NK-92 treated with Interleukin-12 subunit alpha and Interleukin-12 subunit beta, amount 100 ng/mL, for 24 hours (cell line): ENCODE results near the gene EYA3.
A peak's percentile ranks its signal among the peaks of the same experiment; 100 is the strongest.

Source experiments
- DNase-seq: peaks from one replicate; lab custom pipeline; 2025; lab: John Stamatoyannopoulos, UW

Gene EYA3

GRCh38 chr1:28070725-28071593, 17.5 kb downstream of the EYA3 start:
- no peak for DNase-seq

- DNase-seq, result no peak
Measured at GRCh38 chr1:28067523-28068090, 20.8 kb downstream of the EYA3 start.

- no peak for DNase-seq
Measured at GRCh38 chr1:28066393-28067154, 21.8 kb downstream of the EYA3 start.

- no peak for DNase-seq
Measured at GRCh38 chr1:28064064-28064463, 24.3 kb downstream of the EYA3 start.

GRCh38 chr1:28062806-28063205, 25.6 kb downstream of the EYA3 start:
- peak; percentile 26 for DNase-seq

GRCh38 chr1:28058971-28059878, 29.2 kb downstream of the EYA3 start:
- DNase-seq, result no peak

GRCh38 chr1:28058168-28058567, 30.2 kb downstream of the EYA3 start:
- DNase-seq, result no peak

GRCh38 chr1:28056129-28056925, 32.1 kb downstream of the EYA3 start:
- DNase-seq, result peak; percentile 65

- no peak for DNase-seq
Measured at GRCh38 chr1:28050776-28051175, 37.6 kb downstream of the EYA3 start.

- DNase-seq, result no peak
Measured at GRCh38 chr1:28046716-28047115, 41.7 kb downstream of the EYA3 start.

GRCh38 chr1:28045777-28046176, 42.6 kb downstream of the EYA3 start:
- DNase-seq, result no peak

- no peak for DNase-seq
Measured at GRCh38 chr1:28044399-28044798, 44.0 kb downstream of the EYA3 start.

GRCh38 chr1:28039341-28039740, 49.1 kb downstream of the EYA3 start:
- DNase-seq, result no peak

GRCh38 chr1:28037946-28038345, 50.5 kb downstream of the EYA3 start:
- DNase-seq, result no peak

GRCh38 chr1:28037206-28037605, 51.2 kb downstream of the EYA3 start:
- DNase-seq, result no peak

- DNase-seq, result no peak
Measured at GRCh38 chr1:28036431-28036830, 52.0 kb downstream of the EYA3 start.

- no peak for DNase-seq
Measured at GRCh38 chr1:28035420-28035819, 53.0 kb downstream of the EYA3 start.

GRCh38 chr1:28032281-28032680, 56.1 kb downstream of the EYA3 start:
- DNase-seq, result no peak

- DNase-seq, result no peak
Measured at GRCh38 chr1:28031173-28031572, 57.2 kb downstream of the EYA3 start.

GRCh38 chr1:28028873-28029654, 59.3 kb downstream of the EYA3 start:
- DNase-seq, result no peak
